K562 (cell line): Measurements from ENCODE around the gene MAPT.

Experiments
- ARID3A ChIP-seq: IDR thresholded peaks from 2 replicates; pipeline ENCODE4 v1.6.1; 2012; ENCODE audit warnings: low read depth, low read length, improper control_type of control experiment, borderline replicate concordance
- BRF2 ChIP-seq: IDR thresholded peaks from 3 replicates; pipeline ENCODE4 v1.6.1; 2011; ENCODE audit warnings: borderline replicate concordance, mild to moderate bottlenecking; ENCODE audit not compliant: insufficient read length, insufficient read depth
- MCM3 ChIP-seq: fragments of 450-650 bp; IDR thresholded peaks from 2 replicates; pipeline ENCODE4 v1.6.1; 2016
- RNF219 ChIP-seq: fragments of 250-450 bp; sonication (Bioruptor Pico); IDR thresholded peaks from 2 replicates; pipeline ENCODE4 v1.5.0; 2022; ENCODE audit warnings: mild to moderate bottlenecking
- ZNF644 ChIP-seq: fragments of 200-800 bp; sonication (Bioruptor generic); IDR thresholded peaks from 2 replicates; pipeline ENCODE4 v1.6.1; 2016; ENCODE audit warnings: low read depth, missing genetic modification characterization, missing compliant biosample characterization

GRCh38 chr17:45927247-45927646, 32.9 kb downstream of the MAPT start:
- TF ChIP-seq ARID3A (no peak), BRF2 (no peak), RNF219 (no peak), MCM3 (no peak), ZNF644 (tag) (no peak)
